K562 (cell line): ENCODE measurements around the gene TNFRSF11A. TPM values are rescaled to one million over a fixed set of nuclear protein-coding genes. Genes with fewer than 3 reads are reported as not detected.

Experiments used
- BCL6 ChIP-seq: fragments of 250-450 bp; sonication (Bioruptor Pico); IDR thresholded peaks from 2 replicates; pipeline ENCODE4 v1.4.0; 2020
- CTCF ChIP-seq, 3 experiments: IDR thresholded peaks in 2 of 3; conservative IDR thresholded peaks in 1 of 3; 2 replicates each; pipeline ENCODE4 v1.5.1; 2011 to 2012; ENCODE audit warnings: low read length in 3 of 3, mild to moderate bottlenecking in 3 of 3, control low read depth in 2 of 3, improper control_type of control experiment in 1 of 3, inconsistent platforms in 1 of 3, low read depth in 1 of 3, mixed read lengths in 1 of 3, moderate library complexity in 1 of 3; ENCODE audit not compliant: insufficient read depth in 2 of 3
- GTF2A2 ChIP-seq: IDR thresholded peaks from 2 replicates; pipeline ENCODE4 v1.6.1; 2016; ENCODE audit warnings: mild to moderate bottlenecking, missing genetic modification characterization, missing compliant biosample characterization
- HDGF ChIP-seq: fragments of 450-650 bp; IDR thresholded peaks from 2 replicates; pipeline ENCODE4 v1.6.1; 2016
- MAFF ChIP-seq: IDR thresholded peaks from 2 replicates; pipeline ENCODE4 v1.6.1; 2012; ENCODE audit warnings: low read length, improper control_type of control experiment
- MAFG ChIP-seq: fragments of 450-650 bp; conservative IDR thresholded peaks from 2 replicates; pipeline ENCODE4 v1.6.1; 2016; ENCODE audit warnings: missing genetic modification characterization, missing compliant biosample characterization
- MAFK ChIP-seq: IDR thresholded peaks from 2 replicates; pipeline ENCODE4 v1.6.1; 2011; ENCODE audit warnings: low read length, improper control_type of control experiment
- NR3C1 ChIP-seq: sonication (generic); formaldehyde crosslinking; IDR thresholded peaks from 2 replicates; pipeline ENCODE4 v1.8.1; 2022; ENCODE audit warnings: missing genetic modification reagents
- PHF21A ChIP-seq: fragments of 450-650 bp; IDR thresholded peaks from 2 replicates; pipeline ENCODE4 v1.6.1; 2017; ENCODE audit warnings: low read depth, borderline replicate concordance
- POLR2A ChIP-seq: fragments of 450-650 bp; conservative IDR thresholded peaks from 2 replicates; pipeline ENCODE4 v1.6.1; 2016
- SMARCA5 ChIP-seq: fragments of 450-650 bp; IDR thresholded peaks from 2 replicates; pipeline ENCODE4 v1.6.1; 2016
- SMARCC2 ChIP-seq: fragments of 450-650 bp; IDR thresholded peaks from 2 replicates; pipeline ENCODE4 v1.6.1; 2017; ENCODE audit warnings: antibody characterized with exemption, moderate library complexity, mild to moderate bottlenecking, low read depth
- STAT5A ChIP-seq: IDR thresholded peaks from 2 replicates; pipeline ENCODE4 v1.6.1; 2012; ENCODE audit warnings: low read length, inconsistent platforms, borderline replicate concordance
- TAL1 ChIP-seq: fragments of 450-650 bp; IDR thresholded peaks from 2 replicates; pipeline ENCODE4 v1.6.1; 2016; ENCODE audit warnings: mild to moderate bottlenecking
- TBP ChIP-seq: optimal IDR thresholded peaks from 2 replicates; pipeline ENCODE3; 2011; ENCODE audit warnings: low read depth, low read length, improper control_type of control experiment
- ZBTB2 ChIP-seq: fragments of 450-650 bp; IDR thresholded peaks from 2 replicates; pipeline ENCODE4 v1.6.1; 2016; ENCODE audit warnings: antibody characterized with exemption
- ZC3H11A ChIP-seq: IDR thresholded peaks from 2 replicates; pipeline ENCODE4 v1.6.1; 2012; ENCODE audit warnings: low read depth, low read length, improper control_type of control experiment
- ZNF175 ChIP-seq: fragments of 200-800 bp; sonication (Bioruptor generic); IDR thresholded peaks from 2 replicates; pipeline ENCODE4 v1.6.1; 2016; ENCODE audit warnings: low read depth, mild to moderate bottlenecking, missing genetic modification characterization, missing compliant biosample characterization
- polyA plus RNA-seq, 8 experiments: library from polyadenylated mRNA; depleted of rRNA in 4 of 8; stranded (reverse) in 5 of 8; unstranded in 3 of 8; fragments of >200 nt; fragmentation: Nextera tagmentation in 2 of 8; fragmentation: Illumina TruSeq in 1 of 8; extraction: Ambion mirVana in 2 of 8; extraction: Trizol in 1 of 8; gene quantifications; 2 replicates each; pipeline versions ENCODE4 v1.2.1 to v1.2.3, GENCODE V29; 2011 to 2014; ENCODE audit warnings: inconsistent platforms in 1 of 8, missing spikeins in 1 of 8
- total RNA-seq, 7 experiments: library from RNA; depleted of rRNA in 6 of 7; stranded (reverse); fragments of >200 nt in 6 of 7; fragmentation: Illumina TruSeq in 2 of 7; extraction: Trizol in 2 of 7; gene quantifications; 2 replicates each; pipeline versions ENCODE4 v1.2.1 to v1.2.3, GENCODE V29; 2011 to 2021; ENCODE audit warnings: low replicate concordance in 1 of 7
- TF ChIP-seq, protein P1 (sequence below): fragments of 150-350 bp; conservative IDR thresholded peaks from 2 replicates; pipeline ENCODE4 v1.6.1; 2014; ENCODE audit warnings: low read length
- TF ChIP-seq, protein P2 (sequence below): fragments of 450-650 bp; IDR thresholded peaks from 2 replicates; pipeline ENCODE4 v1.6.1; 2016; ENCODE audit warnings: mild to moderate bottlenecking
- TF ChIP-seq, protein P3 (sequence below): sonication (generic); formaldehyde crosslinking; IDR thresholded peaks from 2 replicates; pipeline ENCODE4 v1.5.0; 2020; ENCODE audit warnings: missing genetic modification reagents

The TNFRSF11A gene
- total and polyA plus RNA-seq, 9 of the 15 experiments (the other 6 are each of a cell fraction or from before 2014, with no cell fraction given), result 0.03 to 0.06 (median 0.04) TPM; not detected in 6

DNA sequence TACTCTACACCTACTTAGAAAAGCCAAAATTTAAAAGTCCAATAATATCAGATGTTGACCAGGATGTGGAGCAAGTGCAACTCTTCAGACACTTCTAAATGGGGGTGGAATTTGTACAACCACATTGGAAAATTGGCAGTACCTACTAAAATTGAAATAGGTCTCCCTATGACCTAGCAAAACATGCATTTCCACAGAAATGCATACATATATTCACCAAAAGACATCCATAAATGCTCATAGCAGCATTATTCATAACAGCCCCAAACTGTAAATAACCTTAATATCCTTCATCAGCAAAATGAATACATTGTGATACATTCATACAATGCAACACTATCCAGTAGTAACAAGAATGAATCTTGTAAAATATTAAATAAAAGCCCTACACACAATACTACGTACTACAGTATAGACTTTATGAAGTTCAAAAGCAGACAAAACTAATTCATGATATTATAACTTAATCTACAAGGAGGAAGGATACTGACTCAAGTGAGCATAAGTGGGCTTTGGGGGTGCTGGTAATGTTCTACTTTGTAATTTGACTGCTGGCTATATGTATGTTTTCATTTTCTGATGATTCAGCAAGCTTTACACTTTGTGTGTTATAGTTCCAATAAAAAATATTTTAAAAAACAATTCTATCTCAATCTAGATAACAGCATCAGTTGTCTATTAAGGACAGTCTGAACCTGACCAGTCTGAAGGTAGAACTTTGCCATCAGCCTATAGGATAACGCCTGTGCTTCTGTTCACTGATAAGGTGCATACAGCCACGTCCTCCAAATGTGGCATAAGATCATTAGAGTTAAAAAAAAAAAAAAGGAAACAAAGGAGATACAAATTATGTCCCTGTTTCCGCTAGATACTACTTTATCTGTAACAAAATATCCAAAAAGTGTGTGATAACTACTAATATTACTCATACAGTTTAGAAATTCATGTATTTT, 6.6 kb upstream of the TNFRSF11A start (continued):
- TF ChIP-seq ZBTB2, result no peak
- TF ChIP-seq SMARCC2, result no peak
- TF ChIP-seq POLR2A, result no peak
- TF ChIP-seq, protein P1, sequence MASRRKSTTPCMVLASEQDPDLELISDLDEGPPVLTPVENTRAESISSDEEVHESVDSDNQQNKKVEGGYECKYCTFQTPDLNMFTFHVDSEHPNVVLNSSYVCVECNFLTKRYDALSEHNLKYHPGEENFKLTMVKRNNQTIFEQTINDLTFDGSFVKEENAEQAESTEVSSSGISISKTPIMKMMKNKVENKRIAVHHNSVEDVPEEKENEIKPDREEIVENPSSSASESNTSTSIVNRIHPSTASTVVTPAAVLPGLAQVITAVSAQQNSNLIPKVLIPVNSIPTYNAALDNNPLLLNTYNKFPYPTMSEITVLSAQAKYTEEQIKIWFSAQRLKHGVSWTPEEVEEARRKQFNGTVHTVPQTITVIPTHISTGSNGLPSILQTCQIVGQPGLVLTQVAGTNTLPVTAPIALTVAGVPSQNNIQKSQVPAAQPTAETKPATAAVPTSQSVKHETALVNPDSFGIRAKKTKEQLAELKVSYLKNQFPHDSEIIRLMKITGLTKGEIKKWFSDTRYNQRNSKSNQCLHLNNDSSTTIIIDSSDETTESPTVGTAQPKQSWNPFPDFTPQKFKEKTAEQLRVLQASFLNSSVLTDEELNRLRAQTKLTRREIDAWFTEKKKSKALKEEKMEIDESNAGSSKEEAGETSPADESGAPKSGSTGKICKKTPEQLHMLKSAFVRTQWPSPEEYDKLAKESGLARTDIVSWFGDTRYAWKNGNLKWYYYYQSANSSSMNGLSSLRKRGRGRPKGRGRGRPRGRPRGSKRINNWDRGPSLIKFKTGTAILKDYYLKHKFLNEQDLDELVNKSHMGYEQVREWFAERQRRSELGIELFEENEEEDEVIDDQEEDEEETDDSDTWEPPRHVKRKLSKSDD, result no peak
- no peak for TF ChIP-seq TAL1
- TF ChIP-seq NR3C1 (CRISPR knock-in tag), result no peak
- TF ChIP-seq HDGF, result no peak
- no peak for TF ChIP-seq PHF21A
- TF ChIP-seq MAFF, result peak; percentile 25; the same call in 1 of the 2 replicates
- TF ChIP-seq ZNF175 (CRISPR knock-in tag), result no peak
- no peak for TF ChIP-seq STAT5A
- TF ChIP-seq, protein P2, sequence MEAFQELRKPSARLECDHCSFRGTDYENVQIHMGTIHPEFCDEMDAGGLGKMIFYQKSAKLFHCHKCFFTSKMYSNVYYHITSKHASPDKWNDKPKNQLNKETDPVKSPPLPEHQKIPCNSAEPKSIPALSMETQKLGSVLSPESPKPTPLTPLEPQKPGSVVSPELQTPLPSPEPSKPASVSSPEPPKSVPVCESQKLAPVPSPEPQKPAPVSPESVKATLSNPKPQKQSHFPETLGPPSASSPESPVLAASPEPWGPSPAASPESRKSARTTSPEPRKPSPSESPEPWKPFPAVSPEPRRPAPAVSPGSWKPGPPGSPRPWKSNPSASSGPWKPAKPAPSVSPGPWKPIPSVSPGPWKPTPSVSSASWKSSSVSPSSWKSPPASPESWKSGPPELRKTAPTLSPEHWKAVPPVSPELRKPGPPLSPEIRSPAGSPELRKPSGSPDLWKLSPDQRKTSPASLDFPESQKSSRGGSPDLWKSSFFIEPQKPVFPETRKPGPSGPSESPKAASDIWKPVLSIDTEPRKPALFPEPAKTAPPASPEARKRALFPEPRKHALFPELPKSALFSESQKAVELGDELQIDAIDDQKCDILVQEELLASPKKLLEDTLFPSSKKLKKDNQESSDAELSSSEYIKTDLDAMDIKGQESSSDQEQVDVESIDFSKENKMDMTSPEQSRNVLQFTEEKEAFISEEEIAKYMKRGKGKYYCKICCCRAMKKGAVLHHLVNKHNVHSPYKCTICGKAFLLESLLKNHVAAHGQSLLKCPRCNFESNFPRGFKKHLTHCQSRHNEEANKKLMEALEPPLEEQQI, result no peak
- TF ChIP-seq MAFK, result peak; percentile 48; the same call in 1 of the 2 replicates
- TF ChIP-seq BCL6, result no peak
- TF ChIP-seq TBP, result no peak
- peak; percentile 53 for TF ChIP-seq MAFG (tag)
- no peak for TF ChIP-seq ZC3H11A
- no peak for TF ChIP-seq SMARCA5
- TF ChIP-seq, protein P3, sequence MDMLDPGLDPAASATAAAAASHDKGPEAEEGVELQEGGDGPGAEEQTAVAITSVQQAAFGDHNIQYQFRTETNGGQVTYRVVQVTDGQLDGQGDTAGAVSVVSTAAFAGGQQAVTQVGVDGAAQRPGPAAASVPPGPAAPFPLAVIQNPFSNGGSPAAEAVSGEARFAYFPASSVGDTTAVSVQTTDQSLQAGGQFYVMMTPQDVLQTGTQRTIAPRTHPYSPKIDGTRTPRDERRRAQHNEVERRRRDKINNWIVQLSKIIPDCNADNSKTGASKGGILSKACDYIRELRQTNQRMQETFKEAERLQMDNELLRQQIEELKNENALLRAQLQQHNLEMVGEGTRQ (CRISPR knock-in tag), result no peak
- no peak for TF ChIP-seq GTF2A2 (tag)
- TF ChIP-seq CTCF (IDR thresholded peaks at IDR 0.05 in 2 of 3, conservative IDR thresholded peaks at IDR 0.05 in 1 of 3; ENCODE audit: insufficient read depth in 2 of 3, low read depth in 1 of 3, low read length in 3 of 3), result no peak
